ENCODE measurements around the gene FAM185A.
"Not testable (repeated sequence)": the region's sequence is repeated elsewhere in the genome, so short reads cannot be mapped to it uniquely, and the experiment has no call there.

The FAM185A gene

GRCh38 chr7:102834466-102834865, 85.7 kb downstream of the FAM185A start:
- Mint-ChIP-seq H3K27ac (no peak overlapping the region), H3K9me3 (no peaks in the 10 kb centered on the region), H3K36me3 (ENCODE audit: low read depth) (peaks cover 18% of the 10 kb centered on the region), H3K4me3 (no peak overlapping the region), H3K27me3 (no peaks in the 10 kb centered on the region), H3K4me1 (ENCODE audit: low read depth) (peaks cover 19% of the 10 kb centered on the region)
- DNase-seq = no peak

DNA sequence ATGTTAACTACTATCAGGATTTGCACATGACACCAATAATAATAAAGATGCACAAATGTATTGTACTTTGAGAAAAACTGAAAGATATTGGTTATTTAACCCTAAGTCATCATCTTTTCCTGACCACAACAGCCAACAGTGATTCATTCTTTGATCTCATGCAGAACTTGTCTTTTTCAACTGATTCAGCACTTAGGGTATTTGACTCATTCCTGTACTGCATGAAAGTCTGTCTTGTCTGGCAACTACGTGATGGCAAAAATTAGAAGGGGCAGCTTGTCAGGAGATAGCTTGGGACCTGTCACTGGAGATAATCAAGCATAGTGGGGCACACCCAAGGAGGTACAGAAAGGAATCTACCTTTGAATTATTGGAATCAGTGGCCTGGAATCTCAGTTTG, 86.2 kb downstream of the FAM185A start:
- Mint-ChIP-seq H3K9me3 (no peaks in the 10 kb centered on the region), H3K4me1 (ENCODE audit: low read depth) (peaks cover 19% of the 10 kb centered on the region), H3K36me3 (ENCODE audit: low read depth) (peaks cover 15% of the 10 kb centered on the region), H3K27me3 (no peaks in the 10 kb centered on the region), H3K4me3 (no peak overlapping the region), H3K27ac (peak overlapping the region; percentile 27)
- DNase-seq = no peak

DNA sequence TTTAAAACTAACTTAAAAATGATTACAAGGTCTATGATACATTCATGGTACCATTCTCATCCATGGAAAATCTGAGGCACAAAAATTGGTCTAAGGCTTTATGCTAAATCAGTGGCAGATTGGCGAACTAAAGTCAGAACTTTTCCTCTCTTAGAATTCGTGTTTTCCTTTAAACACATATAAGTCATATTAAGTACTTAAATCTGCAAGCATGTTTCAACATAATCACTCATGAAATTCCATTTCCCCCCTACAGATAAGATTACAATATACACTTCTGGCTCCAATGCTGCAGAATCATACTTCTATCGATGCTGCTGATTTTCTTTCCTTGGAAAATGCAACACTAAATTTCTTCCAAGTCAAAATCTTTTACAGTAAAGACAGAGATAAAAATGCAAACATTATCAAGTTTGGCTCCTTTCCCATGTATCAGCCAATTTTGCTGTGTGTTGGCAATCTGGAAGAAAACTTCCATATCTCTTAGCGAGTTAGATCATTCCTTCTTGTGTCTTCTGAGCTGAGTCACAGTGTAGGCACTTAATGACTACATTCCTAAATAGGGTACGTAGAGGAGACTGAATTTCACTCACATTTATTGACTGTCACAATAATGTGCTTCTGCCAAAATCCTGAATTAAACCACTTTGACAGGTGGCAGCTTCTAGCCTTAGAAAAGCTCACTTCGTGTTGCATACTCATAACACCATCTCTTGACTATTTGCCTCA, 87.6 kb downstream of the FAM185A start:
- DNase-seq = no peak
- H3K27me3 Mint-ChIP-seq = no peaks in the 10 kb centered on the region
- H3K4me1 Mint-ChIP-seq (ENCODE audit: low read depth) = peaks cover 23% of the 10 kb centered on the region
- H3K27ac Mint-ChIP-seq = no peak overlapping the region
- no peak overlapping the region for H3K4me3 Mint-ChIP-seq
- H3K36me3 Mint-ChIP-seq (ENCODE audit: low read depth) = peaks cover 15% of the 10 kb centered on the region
- no peaks in the 10 kb centered on the region for H3K9me3 Mint-ChIP-seq

DNA sequence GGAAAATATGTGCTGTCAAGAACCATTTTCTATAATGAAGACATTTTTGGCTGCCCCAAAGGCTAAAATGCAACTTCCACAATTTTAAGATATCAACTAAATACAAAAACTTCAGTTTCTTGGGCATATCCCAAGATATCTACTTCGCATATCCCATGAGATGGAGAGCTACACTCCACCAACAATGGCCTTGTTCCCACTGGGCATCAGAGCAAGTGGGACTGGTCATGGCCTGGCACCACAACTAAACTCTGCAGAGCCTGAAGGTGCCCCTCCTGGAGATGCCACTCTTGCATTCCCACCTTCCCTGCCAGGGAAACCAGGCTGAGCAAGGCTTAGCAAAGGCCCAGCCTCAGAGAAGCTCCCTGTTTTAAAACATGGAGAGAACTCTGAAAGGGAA, 88.2 kb downstream of the FAM185A start:
- no peaks in the 10 kb centered on the region for H3K27me3 Mint-ChIP-seq
- DNase-seq = no peak
- no peaks in the 10 kb centered on the region for H3K9me3 Mint-ChIP-seq
- H3K27ac Mint-ChIP-seq = no peak overlapping the region
- H3K4me3 Mint-ChIP-seq = no peak overlapping the region
- peaks cover 12% of the 10 kb centered on the region for H3K36me3 Mint-ChIP-seq (ENCODE audit: low read depth)
- peaks cover 23% of the 10 kb centered on the region for H3K4me1 Mint-ChIP-seq (ENCODE audit: low read depth)

GRCh38 chr7:102837802-102838201, 89.0 kb downstream of the FAM185A start:
- no peak for DNase-seq
- H3K4me1 Mint-ChIP-seq (ENCODE audit: low read depth) = peaks cover 23% of the 10 kb centered on the region
- H3K36me3 Mint-ChIP-seq (ENCODE audit: low read depth) = peaks cover 12% of the 10 kb centered on the region
- H3K9me3 Mint-ChIP-seq = no peaks in the 10 kb centered on the region
- no peak overlapping the region for H3K4me3 Mint-ChIP-seq
- no peak overlapping the region for H3K27ac Mint-ChIP-seq
- no peaks in the 10 kb centered on the region for H3K27me3 Mint-ChIP-seq

DNA sequence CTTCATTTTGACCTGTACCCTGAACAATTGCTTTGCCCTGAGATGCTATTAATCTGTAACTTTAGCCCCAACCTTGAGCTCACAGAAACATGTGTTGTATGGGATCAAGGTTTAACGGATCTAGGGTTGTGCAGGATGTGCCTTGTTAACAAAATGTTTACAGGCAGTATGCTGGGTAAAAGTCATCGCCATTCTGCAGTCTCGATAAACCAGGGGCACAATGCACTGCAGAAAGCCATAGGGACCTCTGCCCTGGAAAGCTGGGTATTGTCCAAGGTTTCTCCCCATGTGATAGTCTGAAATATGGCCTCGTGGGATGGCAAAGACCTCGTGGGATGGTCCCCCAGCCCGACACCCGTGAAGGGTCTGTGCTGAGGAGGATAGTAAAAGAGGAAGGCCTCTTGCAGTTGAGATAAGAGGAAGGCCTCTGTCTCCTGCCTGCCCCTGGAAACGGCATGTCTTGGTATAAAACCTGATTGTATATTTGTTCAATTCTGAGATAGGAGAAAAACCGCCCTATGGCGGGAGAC, 89.8 kb downstream of the FAM185A start:
- not testable (repeated sequence) for H3K27me3 Mint-ChIP-seq, H3K4me3 Mint-ChIP-seq, DNase-seq, H3K27ac Mint-ChIP-seq, H3K9me3 Mint-ChIP-seq
- H3K4me1 Mint-ChIP-seq (ENCODE audit: low read depth) = peaks cover 21% of the 10 kb centered on the region
- H3K36me3 Mint-ChIP-seq (ENCODE audit: low read depth) = peaks cover 12% of the 10 kb centered on the region

DNA sequence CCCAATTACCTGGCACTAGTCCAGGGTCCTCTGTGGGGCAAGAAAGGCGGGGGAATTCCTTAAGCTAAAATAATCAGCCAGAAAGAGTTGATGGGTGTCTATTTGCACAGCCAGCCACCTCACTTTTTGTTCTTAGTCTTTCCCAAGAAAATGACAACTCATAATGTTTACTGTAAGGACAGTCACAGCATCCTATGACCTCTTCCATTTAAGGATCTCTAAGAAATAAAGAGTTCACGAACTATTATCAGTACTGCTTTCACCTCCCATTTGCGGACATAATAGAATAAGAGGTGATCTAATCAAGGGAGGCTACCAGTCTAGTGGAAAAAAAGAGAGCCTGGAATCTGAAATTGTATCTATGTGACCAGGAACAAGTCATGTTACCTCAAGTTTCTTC, 91.6 kb downstream of the FAM185A start:
- Mint-ChIP-seq H3K27me3 (no peaks in the 10 kb centered on the region), H3K36me3 (ENCODE audit: low read depth) (peaks cover 12% of the 10 kb centered on the region), H3K4me1 (ENCODE audit: low read depth) (peaks cover 12% of the 10 kb centered on the region), H3K27ac (no peak overlapping the region), H3K4me3 (no peak overlapping the region), H3K9me3 (no peaks in the 10 kb centered on the region)
- no peak for DNase-seq

- Mint-ChIP-seq H3K9me3 (no peaks in the 10 kb centered on the region), H3K4me1 (ENCODE audit: low read depth) (peaks cover 8% of the 10 kb centered on the region), H3K4me3 (no peak overlapping the region), H3K36me3 (ENCODE audit: low read depth) (peaks cover 10% of the 10 kb centered on the region), H3K27ac (no peak overlapping the region), H3K27me3 (no peaks in the 10 kb centered on the region)
- DNase-seq = no peak
Observed at GRCh38 chr7:102841290-102841689, 92.5 kb downstream of the FAM185A start.

- no peak overlapping the region for H3K27ac Mint-ChIP-seq
- peaks cover 4% of the 10 kb centered on the region for H3K4me1 Mint-ChIP-seq (ENCODE audit: low read depth)
- H3K4me3 Mint-ChIP-seq = no peak overlapping the region
- H3K9me3 Mint-ChIP-seq = no peaks in the 10 kb centered on the region
- peaks cover 2% of the 10 kb centered on the region for H3K36me3 Mint-ChIP-seq (ENCODE audit: low read depth)
- no peak for DNase-seq
- H3K27me3 Mint-ChIP-seq = no peaks in the 10 kb centered on the region
Observed at GRCh38 chr7:102842284-102842683, 93.5 kb downstream of the FAM185A start.

DNA sequence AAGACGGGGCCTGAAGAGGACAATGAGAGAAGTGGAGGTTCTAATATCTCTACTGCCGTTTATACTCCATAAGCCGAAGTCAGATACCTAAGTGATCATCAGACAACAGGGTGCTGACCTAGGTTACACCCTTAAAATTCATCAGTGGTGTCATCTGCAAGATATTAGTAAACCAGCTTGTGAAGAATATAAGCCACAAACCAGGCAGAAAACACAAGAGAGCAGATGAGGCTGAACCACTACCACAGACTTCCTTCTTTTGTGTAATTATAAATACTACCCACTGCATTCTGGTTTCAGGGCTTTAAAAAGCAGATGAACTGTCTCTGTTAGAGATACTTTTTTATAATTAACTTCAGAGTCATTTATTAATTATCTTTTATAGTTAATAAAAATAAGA, 95.1 kb downstream of the FAM185A start:
- H3K27ac Mint-ChIP-seq = no peak overlapping the region
- DNase-seq = no peak
- no peak overlapping the region for H3K4me3 Mint-ChIP-seq

DNA sequence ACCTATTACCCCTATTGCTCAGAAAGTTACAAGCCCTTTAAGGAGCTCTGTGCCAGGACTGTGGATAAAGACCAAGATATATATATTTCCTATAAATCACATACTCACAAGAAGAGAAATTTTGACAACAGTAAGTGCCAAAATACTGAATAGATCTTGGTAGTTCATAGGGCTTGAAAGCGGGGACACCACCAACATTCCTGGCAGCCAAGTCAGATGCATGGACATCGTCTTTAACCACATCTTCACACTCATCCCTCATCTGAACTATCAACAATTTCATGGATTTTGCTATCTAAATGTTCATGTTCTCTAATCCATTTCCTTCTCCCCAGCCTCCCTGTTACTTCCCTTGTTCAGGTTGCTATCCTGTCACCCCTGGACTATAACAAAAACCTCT, 96.5 kb downstream of the FAM185A start:
- Mint-ChIP-seq H3K4me3 (no peak overlapping the region), H3K27me3 (no peaks in the 10 kb centered on the region), H3K27ac (no peak overlapping the region), H3K4me1 (ENCODE audit: low read depth) (peaks cover 2% of the 10 kb centered on the region), H3K36me3 (ENCODE audit: low read depth) (peaks cover 2% of the 10 kb centered on the region), H3K9me3 (no peaks in the 10 kb centered on the region)
- DNase-seq = no peak

More for the DNA sequence above, 95.1 kb downstream of the FAM185A start:
- H3K4me1 Mint-ChIP-seq (ENCODE audit: low read depth) = peaks cover 4% of the 10 kb centered on the region
- no peaks in the 10 kb centered on the region for H3K27me3 Mint-ChIP-seq
- no peaks in the 10 kb centered on the region for H3K9me3 Mint-ChIP-seq
- peaks cover 2% of the 10 kb centered on the region for H3K36me3 Mint-ChIP-seq (ENCODE audit: low read depth)

- Mint-ChIP-seq H3K27ac (no peak overlapping the region), H3K36me3 (ENCODE audit: low read depth) (peaks cover 15% of the 10 kb centered on the region), H3K4me1 (ENCODE audit: low read depth) (no peaks in the 10 kb centered on the region), H3K4me3 (no peak overlapping the region), H3K27me3 (no peaks in the 10 kb centered on the region), H3K9me3 (peaks cover 14% of the 10 kb centered on the region)
- DNase-seq = no peak
Observed at GRCh38 chr7:102849079-102849478, 100.3 kb downstream of the FAM185A start.

DNA sequence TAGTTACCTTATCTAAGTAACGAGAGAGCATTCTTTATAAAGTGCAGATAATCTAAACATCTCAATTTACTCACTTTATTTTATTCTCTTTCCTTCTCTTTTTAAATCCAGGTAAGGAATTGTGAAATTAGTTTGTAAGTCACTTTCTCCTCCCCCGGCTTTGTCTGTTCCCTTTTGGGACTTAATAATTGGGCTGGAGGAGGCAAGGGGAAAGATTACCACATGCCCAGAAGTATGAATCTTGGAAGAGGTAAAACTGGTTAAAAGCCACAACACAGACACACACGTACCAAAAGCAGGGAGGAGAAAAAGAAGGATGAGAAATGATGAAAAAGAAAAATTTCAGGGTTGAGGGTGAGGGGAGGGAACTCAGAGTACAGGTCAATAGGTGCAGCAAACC, 100.7 kb downstream of the FAM185A start:
- Mint-ChIP-seq H3K27ac (no peak overlapping the region), H3K4me3 (no peak overlapping the region), H3K36me3 (ENCODE audit: low read depth) (peaks cover 15% of the 10 kb centered on the region), H3K4me1 (ENCODE audit: low read depth) (no peaks in the 10 kb centered on the region), H3K9me3 (peaks cover 14% of the 10 kb centered on the region), H3K27me3 (no peaks in the 10 kb centered on the region)
- no peak for DNase-seq

DNA sequence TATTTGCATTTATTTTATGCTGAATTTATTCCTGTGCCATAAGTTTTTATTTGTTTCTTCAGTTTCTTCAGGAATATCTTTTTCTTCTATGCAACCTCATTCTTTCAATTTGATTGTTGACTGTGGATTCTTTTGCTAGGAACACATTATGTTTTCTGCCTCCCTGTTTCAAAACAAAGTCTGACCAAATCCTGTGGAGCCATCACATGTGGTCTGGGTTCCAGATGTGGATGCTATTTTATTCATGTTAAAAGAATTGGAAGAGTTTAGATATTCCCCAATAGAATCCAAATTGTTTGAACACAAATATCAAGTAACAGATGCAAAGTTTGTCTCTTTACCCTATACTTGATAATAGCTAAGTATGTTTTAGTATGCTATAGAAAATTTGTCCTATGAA, 107.2 kb downstream of the FAM185A start:
- peaks cover 13% of the 10 kb centered on the region for H3K36me3 Mint-ChIP-seq (ENCODE audit: low read depth)
- H3K27ac Mint-ChIP-seq = no peak overlapping the region
- H3K9me3 Mint-ChIP-seq = peaks cover 14% of the 10 kb centered on the region
- H3K27me3 Mint-ChIP-seq = no peaks in the 10 kb centered on the region
- no peak for DNase-seq
- H3K4me3 Mint-ChIP-seq = no peak overlapping the region
- no peaks in the 10 kb centered on the region for H3K4me1 Mint-ChIP-seq (ENCODE audit: low read depth)
